ENCODE results near the gene CNTN5.

The CNTN5 gene

GRCh38 chr11:99531468-99531867, 510.7 kb downstream of the CNTN5 start:
- no peak for DNase-seq

GRCh38 chr11:99534812-99535211, 514.1 kb downstream of the CNTN5 start:
- DNase-seq: no peak

- no peak for DNase-seq
Observed at GRCh38 chr11:99535406-99535805, 514.7 kb downstream of the CNTN5 start.

- no peak for DNase-seq
Observed at GRCh38 chr11:99535819-99536218, 515.1 kb downstream of the CNTN5 start.

- no peak for DNase-seq
Observed at GRCh38 chr11:99537681-99538080, 516.9 kb downstream of the CNTN5 start.

- no peak for DNase-seq
Observed at GRCh38 chr11:99545616-99546015, 524.9 kb downstream of the CNTN5 start.

GRCh38 chr11:99548264-99548663, 527.5 kb downstream of the CNTN5 start:
- DNase-seq: no peak

GRCh38 chr11:99554232-99554903, 533.6 kb downstream of the CNTN5 start:
- DNase-seq: no peak

- no peak for DNase-seq
Observed at GRCh38 chr11:99555486-99555885, 534.7 kb downstream of the CNTN5 start.

GRCh38 chr11:99565333-99565732, 544.6 kb downstream of the CNTN5 start:
- no peak for DNase-seq

- no peak for DNase-seq
Observed at GRCh38 chr11:99567334-99567956, 546.7 kb downstream of the CNTN5 start.

- no peak for DNase-seq
Observed at GRCh38 chr11:99568808-99569207, 548.1 kb downstream of the CNTN5 start.

GRCh38 chr11:99571094-99571493, 550.3 kb downstream of the CNTN5 start:
- DNase-seq: no peak

- no peak for DNase-seq
Observed at GRCh38 chr11:99584830-99585229, 564.1 kb downstream of the CNTN5 start.

GRCh38 chr11:99585606-99586005, 564.9 kb downstream of the CNTN5 start:
- no peak for DNase-seq

- DNase-seq: no peak
Observed at GRCh38 chr11:99589771-99590170, 569.0 kb downstream of the CNTN5 start.

- DNase-seq: no peak
Observed at GRCh38 chr11:99592266-99592665, 571.5 kb downstream of the CNTN5 start.

GRCh38 chr11:99593197-99593596, 572.4 kb downstream of the CNTN5 start:
- no peak for DNase-seq

- no peak for DNase-seq
Observed at GRCh38 chr11:99601179-99601578, 580.4 kb downstream of the CNTN5 start.

GRCh38 chr11:99614352-99614751, 593.6 kb downstream of the CNTN5 start:
- no peak for DNase-seq

- DNase-seq: no peak
Observed at GRCh38 chr11:99630629-99631028, 609.9 kb downstream of the CNTN5 start.

- no peak for DNase-seq
Observed at GRCh38 chr11:99631618-99632017, 610.9 kb downstream of the CNTN5 start.

GRCh38 chr11:99632969-99633368, 612.2 kb downstream of the CNTN5 start:
- DNase-seq: no peak

- DNase-seq: no peak
Observed at GRCh38 chr11:99634581-99634980, 613.8 kb downstream of the CNTN5 start.

- no peak for DNase-seq
Observed at GRCh38 chr11:99638073-99638553, 617.4 kb downstream of the CNTN5 start.

All from CD4-positive, alpha-beta T cell treated with Interleukin-10 for 1 hour (primary cell).